SU-DHL-6 (cell line): ENCODE measurements around the gene FTCDNL1.

Experiments
- H2AFZ ChIP-seq: fragments of 200-600 bp; sonication (generic); 2 replicates; pipeline ENCODE4 v1.6.1; 2014; ENCODE audit warnings: low read depth, mild to moderate bottlenecking, moderate library complexity, mixed read lengths, antibody characterized with exemption, low read length; ENCODE audit not compliant: severe bottlenecking
- H3F3A ChIP-seq: fragments of 200-600 bp; shearing (Covaris generic); 2 replicates; pipeline ENCODE4 v1.6.0; 2016; ENCODE audit warnings: antibody characterized with exemption, mild to moderate bottlenecking; ENCODE audit not compliant: insufficient read depth
- H3K27ac ChIP-seq: fragments of 200-600 bp; sonication (generic); 2 replicates; pipeline ENCODE4 v1.5.1; 2016; ENCODE audit warnings: low read depth, mild to moderate bottlenecking, low read length, moderate library complexity, mixed read lengths
- H3K27me3 ChIP-seq: fragments of 200-600 bp; sonication (generic), shearing (Covaris generic); 2 replicates; pipeline ENCODE4 v1.6.0; 2014; ENCODE audit warnings: mild to moderate bottlenecking, low read length
- H3K36me3 ChIP-seq: fragments of 200-600 bp; sonication (generic); 2 replicates; pipeline ENCODE4 v1.6.1; 2014; ENCODE audit warnings: mild to moderate bottlenecking, low read length, mixed read lengths
- H3K4me2 ChIP-seq: fragments of 300-600, 200-600 bp; shearing (Covaris generic), sonication (generic); 2 replicates; pipeline ENCODE4 v1.6.0; 2014; ENCODE audit warnings: low read length, low read depth, mild to moderate bottlenecking; ENCODE audit not compliant: poor library complexity, severe bottlenecking
- H3K4me3 ChIP-seq: fragments of 200-600 bp; sonication (generic); 2 replicates; pipeline ENCODE4 v1.5.1; 2014; ENCODE audit warnings: antibody characterized with exemption, low read length, mild to moderate bottlenecking, mixed read lengths; ENCODE audit not compliant: insufficient read depth, poor library complexity, severe bottlenecking
- H3K79me2 ChIP-seq: fragments of 200-600 bp; sonication (generic); 2 replicates; pipeline ENCODE4 v1.6.1; 2014; ENCODE audit warnings: mild to moderate bottlenecking, low read length, moderate library complexity; ENCODE audit not compliant: insufficient read depth
- H3K9ac ChIP-seq: fragments of 200-600 bp; sonication (generic); 2 replicates; pipeline ENCODE4 v1.7.0; 2014; ENCODE audit warnings: mild to moderate bottlenecking, low read length
- H3K9me2 ChIP-seq: fragments of 200-600 bp; sonication (generic); replicated peaks from 2 replicates; pipeline ENCODE4 v1.6.1; 2014; ENCODE audit warnings: low read length; ENCODE audit not compliant: insufficient read depth
- H3K9me3 ChIP-seq: fragments of 200-600 bp; sonication (generic); 2 replicates; pipeline ENCODE4 v1.6.1; 2014; ENCODE audit warnings: low read length, mixed read lengths; ENCODE audit not compliant: insufficient read depth
- H4K20me1 ChIP-seq: fragments of 200-600 bp; sonication (generic); 2 replicates; pipeline ENCODE4 v1.6.1; 2014; ENCODE audit warnings: low read depth, mild to moderate bottlenecking, antibody characterized with exemption, low read length, moderate library complexity, mixed read lengths
- EZH2phosphoT487 ChIP-seq: fragments of 200-600 bp; sonication (generic), shearing (Covaris generic); conservative IDR thresholded peaks from 2 replicates; pipeline ENCODE4 v1.6.1; 2018; ENCODE audit warnings: mild to moderate bottlenecking, antibody characterized with exemption, low read length, moderate library complexity, mixed read lengths
- TF ChIP-seq, protein P1 (sequence below): fragments of 200-600 bp; sonication (generic); IDR thresholded peaks from one replicate; pipeline ENCODE4 v1.5.1; 2017; ENCODE audit warnings: antibody characterized with exemption, mild to moderate bottlenecking, low read length, moderate library complexity; ENCODE audit not compliant: insufficient read depth, poor library complexity, severe bottlenecking

The FTCDNL1 gene

DNA sequence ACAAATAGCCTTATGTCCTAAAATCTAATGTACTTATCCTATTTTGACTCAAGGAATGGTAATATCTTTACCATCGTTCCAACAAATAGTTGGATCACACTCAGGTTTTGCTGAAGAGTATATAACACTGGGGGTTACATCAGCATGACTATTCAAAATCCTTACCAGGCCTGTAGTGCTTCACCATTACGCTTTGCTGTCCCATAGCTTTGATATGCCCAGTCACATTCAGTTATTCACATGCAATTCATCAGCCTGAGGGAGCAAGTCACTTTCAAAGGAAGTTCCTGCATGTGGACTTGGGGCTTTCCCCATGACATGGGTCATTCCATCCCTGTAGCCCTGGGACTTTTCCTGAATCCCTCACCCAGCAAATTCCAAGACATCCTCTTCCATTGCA lies 39.6 kb downstream of the FTCDNL1 start:
- Histone ChIP-seq H3K27me3 (no peaks in the 10 kb centered on the region; the same call in 1 of the 2 replicates), H3K9me3 (no peaks in the 10 kb centered on the region), H3F3A (no peaks in the 10 kb centered on the region), H3K9ac (no peak overlapping the region), H4K20me1 (no peaks in the 10 kb centered on the region), H3K9me2 (no peaks in the 10 kb centered on the region), H3K4me2 (no peak overlapping the region), H2AFZ (no peak overlapping the region), H3K4me3 (no peak overlapping the region), H3K27ac (no peak overlapping the region), H3K36me3 (no peaks in the 10 kb centered on the region), H3K79me2 (no peaks in the 10 kb centered on the region)
- TF ChIP-seq, protein P1, sequence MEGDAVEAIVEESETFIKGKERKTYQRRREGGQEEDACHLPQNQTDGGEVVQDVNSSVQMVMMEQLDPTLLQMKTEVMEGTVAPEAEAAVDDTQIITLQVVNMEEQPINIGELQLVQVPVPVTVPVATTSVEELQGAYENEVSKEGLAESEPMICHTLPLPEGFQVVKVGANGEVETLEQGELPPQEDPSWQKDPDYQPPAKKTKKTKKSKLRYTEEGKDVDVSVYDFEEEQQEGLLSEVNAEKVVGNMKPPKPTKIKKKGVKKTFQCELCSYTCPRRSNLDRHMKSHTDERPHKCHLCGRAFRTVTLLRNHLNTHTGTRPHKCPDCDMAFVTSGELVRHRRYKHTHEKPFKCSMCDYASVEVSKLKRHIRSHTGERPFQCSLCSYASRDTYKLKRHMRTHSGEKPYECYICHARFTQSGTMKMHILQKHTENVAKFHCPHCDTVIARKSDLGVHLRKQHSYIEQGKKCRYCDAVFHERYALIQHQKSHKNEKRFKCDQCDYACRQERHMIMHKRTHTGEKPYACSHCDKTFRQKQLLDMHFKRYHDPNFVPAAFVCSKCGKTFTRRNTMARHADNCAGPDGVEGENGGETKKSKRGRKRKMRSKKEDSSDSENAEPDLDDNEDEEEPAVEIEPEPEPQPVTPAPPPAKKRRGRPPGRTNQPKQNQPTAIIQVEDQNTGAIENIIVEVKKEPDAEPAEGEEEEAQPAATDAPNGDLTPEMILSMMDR, result no peak
- TF ChIP-seq EZH2phosphoT487, result no peak

DNA sequence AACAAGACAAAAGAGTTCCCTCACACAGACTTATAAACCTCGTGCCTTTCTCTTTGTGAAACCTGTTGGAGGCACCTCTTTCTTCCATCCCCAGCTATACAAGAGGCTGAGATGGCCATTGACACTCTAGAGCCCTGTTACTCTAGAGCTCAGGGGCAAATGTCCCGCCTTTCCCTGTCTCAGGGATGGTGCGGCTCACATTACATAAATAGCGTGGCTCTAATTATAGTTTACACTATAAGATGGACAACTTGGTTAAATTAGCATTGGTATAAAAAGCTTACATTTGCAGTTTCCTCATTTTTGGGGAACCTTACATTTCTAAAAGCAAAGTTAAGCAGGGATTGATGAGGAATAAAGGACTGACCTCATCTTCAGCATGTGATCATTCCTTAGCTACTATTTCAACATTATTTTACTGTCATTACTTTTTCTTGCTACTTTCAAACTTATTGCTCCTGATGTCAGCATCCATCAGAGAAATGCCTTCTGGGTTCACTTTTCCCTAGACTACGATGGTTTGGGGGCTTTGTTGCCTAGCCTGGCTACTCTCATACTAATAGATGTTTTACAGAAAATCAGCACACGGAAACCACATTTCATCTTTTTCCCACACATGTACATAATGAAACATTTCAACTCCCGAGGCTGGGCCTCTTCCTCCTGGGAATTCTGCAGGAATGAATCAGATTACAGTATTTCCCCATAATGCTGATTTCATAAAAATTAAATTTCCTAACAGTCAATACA lies 40.4 kb downstream of the FTCDNL1 start:
- no peaks in the 10 kb centered on the region for H3K9me2 ChIP-seq
- no peaks in the 10 kb centered on the region for H4K20me1 ChIP-seq
- H3K27ac ChIP-seq, result no peak overlapping the region
- no peaks in the 10 kb centered on the region; the same call in 1 of the 2 replicates for H3K27me3 ChIP-seq
- no peak for TF ChIP-seq EZH2phosphoT487
- TF ChIP-seq, protein P1, result no peak
- H3K9ac ChIP-seq, result no peak overlapping the region
- no peaks in the 10 kb centered on the region for H3K79me2 ChIP-seq
- H3F3A ChIP-seq, result no peaks in the 10 kb centered on the region
- H3K4me2 ChIP-seq, result no peak overlapping the region
- no peak overlapping the region for H3K4me3 ChIP-seq
- no peaks in the 10 kb centered on the region for H3K9me3 ChIP-seq
- no peaks in the 10 kb centered on the region for H3K36me3 ChIP-seq
- no peak overlapping the region for H2AFZ ChIP-seq

DNA sequence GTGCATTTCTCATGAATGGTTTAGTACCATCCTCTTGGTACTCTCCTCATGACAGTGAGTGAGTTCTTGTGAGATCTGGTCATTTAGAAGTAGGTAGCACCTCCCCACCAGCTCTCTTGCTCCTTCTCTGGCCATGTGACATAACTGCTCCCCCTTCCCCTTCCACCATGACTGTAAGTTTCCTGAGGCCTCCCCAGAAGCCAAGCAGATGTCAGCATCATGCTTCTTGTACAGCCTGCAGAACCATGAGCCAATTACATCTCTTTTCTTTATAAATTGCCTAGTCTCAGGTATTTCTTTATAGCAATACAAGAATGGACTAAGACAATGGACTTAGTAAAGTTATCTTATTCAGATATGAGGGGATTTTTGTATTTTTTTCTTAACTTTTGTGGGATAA lies 43.0 kb downstream of the FTCDNL1 start:
- Histone ChIP-seq H3K27me3 (no peaks in the 10 kb centered on the region; the same call in 1 of the 2 replicates), H3K4me2 (no peak overlapping the region), H3K9me2 (no peaks in the 10 kb centered on the region), H2AFZ (no peak overlapping the region), H3K4me3 (no peak overlapping the region), H3K27ac (no peak overlapping the region), H3K9ac (no peak overlapping the region), H3K79me2 (no peaks in the 10 kb centered on the region), H3K36me3 (no peaks in the 10 kb centered on the region), H4K20me1 (no peaks in the 10 kb centered on the region), H3K9me3 (no peaks in the 10 kb centered on the region), H3F3A (no peaks in the 10 kb centered on the region)
- no peak for TF ChIP-seq EZH2phosphoT487
- TF ChIP-seq, protein P1, result no peak
